Suppressor macrophage treated with lipopolysaccharide for 4 hours (primary cell): ENCODE results near the gene MBD5.

Source experiments
- DNase-seq: peaks from one replicate; pipeline ENCODE4 v3.0.0-alpha.2; 2020

The MBD5 gene

GRCh38 chr2:148338541-148338940 is 317.6 kb downstream of the MBD5 start:
- peak; percentile 6 for DNase-seq

- no peak for DNase-seq
Observed at GRCh38 chr2:148342086-148342485, 321.2 kb downstream of the MBD5 start.

DNA sequence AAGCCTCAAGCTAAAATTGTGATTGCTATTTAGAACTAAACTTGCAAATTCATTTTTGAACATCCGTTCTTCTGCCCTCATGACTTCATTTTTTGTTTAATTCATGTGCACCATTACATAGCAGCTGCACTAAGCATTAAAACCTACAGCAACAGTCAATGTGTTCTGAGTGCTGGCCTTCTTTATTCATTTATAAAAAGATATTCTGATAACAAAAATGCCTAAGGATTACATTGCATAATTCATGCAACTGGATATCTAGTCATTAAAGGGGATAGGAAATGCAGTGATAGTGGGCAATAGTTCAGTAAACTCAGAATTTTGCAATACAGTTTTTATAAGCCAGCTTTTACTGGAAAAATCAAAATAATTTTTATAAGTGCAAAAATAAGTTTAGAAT is 329.3 kb downstream of the MBD5 start:
- DNase-seq, result no peak

DNA sequence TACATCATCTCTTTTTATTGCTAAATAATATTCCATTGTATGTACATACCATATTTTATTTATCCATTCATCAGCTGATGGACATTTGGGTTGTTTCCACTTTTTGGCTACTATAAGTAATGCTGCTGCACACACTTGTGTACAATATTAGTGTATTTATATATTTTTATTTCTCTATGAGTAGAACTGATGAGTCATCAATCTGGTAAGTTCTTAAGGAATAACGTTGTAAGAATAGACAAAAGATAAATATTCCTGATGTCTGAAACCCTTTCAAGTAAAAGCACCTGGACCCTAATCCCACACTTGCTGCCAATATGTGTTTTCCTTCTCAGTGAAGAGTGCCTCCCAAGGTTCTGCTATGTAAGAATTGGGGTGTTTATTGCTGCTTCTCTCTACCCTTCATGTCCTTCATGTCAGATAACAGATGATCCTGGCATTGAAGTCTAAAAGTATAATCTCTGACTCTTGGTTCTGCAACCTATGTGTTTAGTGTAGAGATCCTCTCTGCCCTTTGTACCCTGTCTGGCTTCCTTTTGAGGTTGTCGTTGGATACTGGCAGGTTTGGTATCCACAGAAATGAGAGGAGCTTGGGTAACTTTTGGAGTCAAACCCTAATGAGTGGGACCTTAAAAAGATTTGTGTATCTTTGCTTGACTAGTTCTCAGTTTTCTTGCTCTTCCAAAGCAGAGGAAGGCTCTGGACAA is 330.7 kb downstream of the MBD5 start:
- no peak for DNase-seq

GRCh38 chr2:148358375-148358774 is 337.5 kb downstream of the MBD5 start:
- no peak for DNase-seq

- DNase-seq, result no peak
Observed at GRCh38 chr2:148360662-148361061, 339.8 kb downstream of the MBD5 start.

GRCh38 chr2:148362144-148362796 is 341.4 kb downstream of the MBD5 start:
- DNase-seq, result no peak

DNA sequence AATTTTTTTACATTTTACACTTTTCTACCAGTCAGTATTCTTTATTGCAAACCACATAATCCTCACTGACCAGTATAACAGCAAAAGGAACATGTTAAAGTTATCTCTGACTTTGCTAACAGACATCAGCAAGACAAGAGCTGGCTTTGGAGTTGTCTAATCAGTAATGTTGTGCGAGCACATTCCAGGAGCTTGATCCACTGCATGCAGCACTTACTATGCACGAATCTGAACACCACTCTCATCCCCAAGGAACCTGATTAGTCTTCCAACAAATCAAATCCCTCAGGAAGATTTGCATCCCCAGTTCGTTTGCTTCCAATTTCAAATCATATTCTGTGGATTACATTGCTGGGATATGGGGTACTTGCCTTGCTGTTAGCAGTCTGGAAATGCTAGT is 354.3 kb downstream of the MBD5 start:
- no peak for DNase-seq

GRCh38 chr2:148391324-148391723 is 370.4 kb downstream of the MBD5 start:
- no peak for DNase-seq

DNA sequence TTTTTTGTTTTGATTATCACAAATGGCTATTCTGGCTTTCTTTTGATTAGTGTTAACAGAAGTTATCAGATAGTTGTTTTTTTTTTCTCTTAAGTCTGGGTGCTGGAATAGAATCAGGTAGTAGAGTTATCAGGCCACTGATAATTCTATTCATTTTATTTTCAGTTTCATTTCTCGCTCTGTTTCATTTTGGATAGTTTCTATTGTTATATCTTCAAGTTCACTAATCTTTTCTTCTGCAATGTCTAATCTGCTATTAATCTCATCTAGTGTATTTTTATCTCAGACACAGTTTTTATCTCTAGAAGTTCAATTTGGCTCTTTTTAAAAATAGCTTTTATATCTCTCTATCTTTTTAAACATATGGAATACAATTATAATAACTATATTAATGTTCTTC is 381.9 kb downstream of the MBD5 start:
- no peak for DNase-seq

DNA sequence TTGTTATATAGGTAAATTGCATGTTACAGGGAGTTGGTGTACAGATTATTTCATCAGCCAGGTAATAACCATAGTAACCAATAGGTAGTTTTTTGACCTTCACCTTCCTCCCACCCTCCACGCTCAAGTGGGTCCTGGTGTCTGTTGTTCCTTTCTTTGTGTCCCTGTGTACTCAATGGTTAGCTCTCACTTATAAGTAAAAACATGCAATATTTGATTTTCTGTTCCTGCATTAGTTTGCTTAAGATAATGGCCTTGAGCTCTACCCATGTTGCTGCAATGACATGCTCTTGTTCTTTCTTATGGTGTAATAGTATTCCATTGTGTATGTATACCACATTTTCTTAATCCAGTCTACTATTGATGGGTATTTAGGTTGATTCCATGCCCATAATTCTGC is 390.0 kb downstream of the MBD5 start:
- DNase-seq, result no peak

DNA sequence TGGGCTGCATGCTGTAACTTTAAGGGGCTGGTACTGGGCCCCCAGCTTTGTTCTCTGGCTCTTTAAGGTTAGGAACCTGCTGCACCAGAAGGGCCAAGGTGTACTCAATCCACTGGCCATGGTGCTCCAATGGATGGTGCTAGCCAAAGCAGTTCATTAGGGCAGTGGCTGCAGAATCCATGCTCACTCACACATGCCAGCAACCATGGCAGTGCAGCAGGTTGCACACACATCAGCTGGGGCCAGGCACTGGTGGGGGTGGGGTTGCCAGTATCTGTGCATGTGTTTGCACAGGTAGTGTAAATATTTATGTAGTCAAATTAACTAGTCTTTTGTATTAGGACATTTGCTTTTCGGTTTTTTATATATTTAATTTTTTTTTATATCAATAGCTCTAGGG is 395.4 kb downstream of the MBD5 start:
- no peak for DNase-seq

GRCh38 chr2:148430101-148430500 is 409.2 kb downstream of the MBD5 start:
- DNase-seq, result no peak

DNA sequence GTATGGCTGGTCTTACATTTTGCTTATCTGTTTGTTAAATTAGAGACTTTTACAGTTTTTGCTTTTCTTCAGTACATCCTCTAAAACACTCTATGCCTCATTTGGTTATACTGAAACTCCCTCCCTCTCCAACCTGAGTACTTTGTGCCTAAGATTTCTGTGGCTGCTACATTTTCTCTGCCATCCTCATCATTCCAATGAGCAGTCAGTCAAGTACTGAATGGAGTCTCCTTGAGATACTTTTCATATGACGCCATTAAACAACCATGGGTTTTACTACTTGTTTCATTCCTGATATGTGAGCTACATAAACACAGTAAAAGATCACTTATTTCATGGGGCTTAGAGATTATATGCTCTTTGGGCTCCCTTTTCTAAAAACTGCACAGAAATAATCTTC is 427.0 kb downstream of the MBD5 start:
- DNase-seq, result no peak

- DNase-seq, result no peak
Observed at GRCh38 chr2:148450531-148450930, 429.6 kb downstream of the MBD5 start.

DNA sequence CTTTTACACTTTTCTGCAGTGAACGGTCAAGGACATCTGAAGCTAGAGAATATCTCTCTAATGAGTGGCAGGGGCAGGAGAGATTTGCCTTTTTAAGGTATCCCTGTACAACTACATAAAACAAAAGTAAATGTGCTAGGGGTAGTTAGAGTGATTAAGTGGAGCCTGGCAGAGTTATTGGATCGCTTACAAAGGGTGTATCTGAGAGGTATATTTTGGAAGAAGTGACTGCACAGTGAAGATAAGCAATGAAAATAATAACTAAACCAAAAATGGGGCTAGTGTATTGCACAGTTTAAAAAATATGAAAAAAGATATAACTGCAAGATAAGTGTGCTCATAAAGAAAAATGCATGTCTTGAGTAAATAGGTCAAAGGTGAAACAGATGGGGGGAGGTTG is 430.2 kb downstream of the MBD5 start:
- DNase-seq, result no peak

- DNase-seq, result no peak
Observed at GRCh38 chr2:148455791-148456190, 434.9 kb downstream of the MBD5 start.

DNA sequence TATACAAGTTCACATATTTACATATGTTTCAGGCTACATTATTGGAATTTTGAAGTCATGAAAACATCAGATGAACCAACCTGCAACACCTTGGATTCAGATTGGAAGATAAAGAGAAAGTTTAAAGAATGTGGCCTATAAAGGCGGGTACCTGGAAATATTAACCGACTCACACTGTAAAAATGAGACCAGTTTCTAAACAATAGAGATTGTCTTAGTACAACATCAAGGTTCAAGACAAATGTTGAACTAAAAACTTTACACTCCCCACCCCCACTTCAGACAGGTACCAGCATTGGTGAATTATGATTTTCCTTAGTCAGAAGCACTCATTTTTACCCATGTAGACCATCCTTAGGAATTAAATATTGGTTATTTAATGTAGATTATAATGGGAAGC is 437.3 kb downstream of the MBD5 start:
- DNase-seq, result no peak

GRCh38 chr2:148459377-148459778 is 438.5 kb downstream of the MBD5 start:
- DNase-seq, result no peak

GRCh38 chr2:148461876-148462275 is 441.0 kb downstream of the MBD5 start:
- no peak for DNase-seq

DNA sequence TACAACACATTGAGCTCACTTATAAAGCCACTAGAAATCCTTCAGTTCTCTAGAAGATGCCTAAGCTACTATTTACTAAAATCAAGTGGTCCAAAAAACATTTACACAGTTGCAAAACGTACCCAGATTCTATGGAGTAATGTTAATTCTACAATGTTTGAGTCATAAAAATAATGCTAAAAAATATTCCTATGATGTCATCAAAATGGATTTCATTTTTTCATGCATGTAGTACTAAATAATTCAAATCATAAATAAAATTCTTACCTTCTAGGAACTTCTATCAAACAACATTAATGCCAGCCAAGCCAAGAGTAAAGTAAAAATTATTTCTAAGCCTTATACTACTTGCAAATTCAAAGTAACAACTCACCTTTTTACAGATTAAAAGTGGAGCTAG is 454.7 kb downstream of the MBD5 start:
- DNase-seq, result no peak

DNA sequence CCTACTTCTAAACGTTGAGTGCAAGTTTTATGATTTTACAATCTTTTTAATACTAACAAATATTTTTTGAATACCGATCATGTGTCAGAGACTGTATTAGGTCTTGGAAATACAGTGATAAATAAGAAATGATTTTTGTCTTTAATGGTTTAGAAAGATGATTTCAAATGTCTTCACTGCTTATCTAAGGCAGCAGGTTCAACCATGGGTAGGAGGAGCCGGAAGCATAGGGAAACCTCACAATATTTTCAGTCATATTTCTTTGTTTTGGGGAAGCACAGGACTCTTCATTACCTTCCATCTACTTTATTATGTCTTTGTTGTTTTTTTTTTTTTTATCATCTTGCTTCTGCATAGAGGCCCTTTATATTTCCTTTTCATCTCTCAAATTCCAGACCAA is 458.5 kb downstream of the MBD5 start:
- no peak for DNase-seq

GRCh38 chr2:148483665-148484064 is 462.8 kb downstream of the MBD5 start:
- no peak for DNase-seq

GRCh38 chr2:148484066-148484465 is 463.2 kb downstream of the MBD5 start:
- DNase-seq, result peak; percentile 16

- no peak for DNase-seq
Observed at GRCh38 chr2:148486655-148487054, 465.8 kb downstream of the MBD5 start.
